Gastrocnemius medialis (tissue), 4 donors: Measurements from ENCODE around the gene BHLHE41. TPM values are rescaled to one million over a fixed set of nuclear protein-coding genes. Genes with fewer than 3 reads are reported as not detected.

Experiments
- ATAC-seq, 2 donors: fragments of 150-250 bp; one replicate each; pipeline ENCODE4 v1.9.1; 2016
- DNase-seq, 2 donors: peaks; one replicate each; pipeline ENCODE4 v3.0.0-alpha.2; 2019
- H3K27ac ChIP-seq, 4 donors: fragments of 200-600 bp; sonication (generic); 1 replicate in 1 of 4; 2 replicates in 3 of 4; pipeline ENCODE4 v1.5.1; 2016 to 2018; ENCODE audit warnings: mild to moderate bottlenecking in 2 of 4, moderate library complexity in 1 of 4
- H3K27me3 ChIP-seq, 3 donors: fragments of 200-600 bp; sonication (generic) in 2 of 3; 1 replicate in 1 of 3; 2 replicates in 2 of 3; pipeline versions ENCODE4 v1.5.1 to v1.6.0; 2016 to 2019; ENCODE audit warnings: mild to moderate bottlenecking in 1 of 3, moderate library complexity in 1 of 3
- H3K36me3 ChIP-seq, 2 donors: fragments of 200-600 bp; sonication (generic) in 1 of 2; one replicate each; pipeline ENCODE4 v1.5.1; 2017 to 2018
- H3K4me1 ChIP-seq, 2 donors: fragments of 200-600 bp; sonication (generic) in 1 of 2; one replicate each; pipeline ENCODE4 v1.5.1; 2016 to 2017; ENCODE audit warnings: mild to moderate bottlenecking in 2 of 2
- H3K4me3 ChIP-seq, 4 donors: fragments of 200-600 bp; sonication (generic) in 3 of 4; 1 replicate in 1 of 4; 2 replicates in 3 of 4; pipeline ENCODE4 v1.5.1; 2016 to 2019; ENCODE audit warnings: mild to moderate bottlenecking in 2 of 4
- H3K9me3 ChIP-seq, 3 donors: fragments of 200-600 bp; sonication (generic) in 2 of 3; 1 replicate in 1 of 3; 2 replicates in 2 of 3; pipeline ENCODE4 v1.5.1; 2016 to 2019
- POLR2A ChIP-seq, 2 donors: fragments of 450-650 bp; IDR thresholded peaks; one replicate each; pipeline ENCODE4 v1.6.1; 2017; ENCODE audit warnings: antibody characterized with exemption in 2 of 2, mild to moderate bottlenecking in 2 of 2, moderate library complexity in 2 of 2
- in situ Hi-C, 4 donors: fragments of 200-750 bp; cut with MboI; loops; one replicate each; pipeline versions ENCODE4 v1.15.0 to v1.8.0; 2017; ENCODE audit warnings: low sequenced_read_pairs in 4 of 4
- intact Hi-C: fragments of 100-400 bp; cut with DNase I; formaldehyde crosslinking; loops from one replicate; pipeline ENCODE4 v1.15.1; 2023; ENCODE audit warnings: low total_unique reads
- total RNA-seq, 4 donors: library from RNA; depleted of rRNA; stranded (reverse); fragments of >200 nt; gene quantifications; one replicate each; pipeline versions ENCODE4 v1.1.0 to v1.2.3, GENCODE V29; 2016
- TF ChIP-seq, protein P1 (sequence below), 5 experiments: fragments of 450-650 bp in 3 of 5; fragments of 200-600 bp in 2 of 5; sonication (generic) in 2 of 5; IDR thresholded peaks in 4 of 5; conservative IDR thresholded peaks in 1 of 5; 1 replicate in 4 of 5; 2 replicates in 1 of 5; pipeline ENCODE4 v1.5.1; 2016 to 2019; ENCODE audit warnings: antibody characterized with exemption in 5 of 5, mild to moderate bottlenecking in 3 of 5, moderate library complexity in 3 of 5

BHLHE41 gene
- 10 to 100 TPM in 2 of 4 donors, 1 to 10 TPM in 2; 6.4 to 12.1 (median 9.5) TPM for total RNA-seq

DNA sequence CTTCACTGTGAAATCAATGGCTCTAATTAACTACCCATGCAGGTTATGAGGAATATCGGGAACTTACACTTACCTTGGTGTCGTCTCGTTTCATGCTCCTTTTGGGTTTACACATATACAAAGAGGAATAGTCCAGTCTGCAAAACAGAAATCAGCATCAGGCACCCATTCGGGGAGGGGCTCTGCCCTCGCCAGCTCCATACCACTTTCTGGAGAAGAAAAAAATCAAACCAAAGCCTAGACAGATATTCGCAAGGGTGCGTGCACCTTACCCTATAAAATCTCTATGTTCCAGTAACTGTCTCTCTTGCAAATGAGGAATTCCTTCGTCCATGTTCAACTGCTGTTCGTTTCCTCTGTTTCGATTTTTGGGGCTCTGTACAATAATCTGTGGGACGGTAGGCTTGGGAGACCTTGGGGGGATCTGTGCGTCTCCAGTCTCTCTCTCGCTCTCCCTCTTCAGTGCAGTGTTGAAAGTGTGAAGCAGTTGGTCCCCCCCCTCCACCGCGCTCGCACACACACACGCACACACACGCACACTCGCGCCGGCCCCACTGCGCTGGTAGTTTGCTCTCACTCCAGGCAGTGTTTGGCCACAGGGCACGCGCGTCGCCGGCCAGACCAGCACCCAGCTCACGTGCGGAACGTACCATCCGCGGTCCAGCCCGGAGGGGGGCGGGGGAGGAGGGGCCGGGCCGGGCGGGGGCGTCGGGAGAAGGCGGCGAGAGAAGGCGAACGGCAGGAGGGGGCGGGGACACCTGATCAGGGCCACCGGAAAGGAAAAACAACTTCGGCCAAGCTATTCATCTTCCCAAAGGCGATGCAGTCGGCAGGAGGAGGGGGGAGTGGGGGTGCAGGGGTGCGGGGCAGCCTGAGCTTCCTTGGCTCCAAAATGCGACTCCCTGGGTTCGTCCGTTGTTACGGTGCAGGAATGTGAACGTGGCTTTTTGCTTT lies at the start of gene BHLHE41:
BHLHE41 (minus strand) TSS at position 592 of the 954 bp plus-strand sequence; CDS start at position 334, 258 bp downstream.
- Histone ChIP-seq H3K4me3 (peak within 1 kb of the TSS; percentile 66 to 89 (median 72)), H3K36me3 (no peaks in the 10 kb centered on the region), H3K27ac (peak within 1 kb of the TSS; percentile 95 to 100 (median 97)), H3K9me3 (no peaks in the 10 kb centered on the region), H3K27me3 (no peaks in the 10 kb centered on the region), H3K4me1 (peaks cover 24 to 30% of the 10 kb centered on the region in 2 donors)
- in situ Hi-C loops, result no loop called here
- intact Hi-C loops, result loop anchor here (1.0 to 5.0 kb wide), 4 partner anchors 10 to 173 kb away; no protein-coding TSS in a partner anchor
- TF ChIP-seq, protein P1, sequence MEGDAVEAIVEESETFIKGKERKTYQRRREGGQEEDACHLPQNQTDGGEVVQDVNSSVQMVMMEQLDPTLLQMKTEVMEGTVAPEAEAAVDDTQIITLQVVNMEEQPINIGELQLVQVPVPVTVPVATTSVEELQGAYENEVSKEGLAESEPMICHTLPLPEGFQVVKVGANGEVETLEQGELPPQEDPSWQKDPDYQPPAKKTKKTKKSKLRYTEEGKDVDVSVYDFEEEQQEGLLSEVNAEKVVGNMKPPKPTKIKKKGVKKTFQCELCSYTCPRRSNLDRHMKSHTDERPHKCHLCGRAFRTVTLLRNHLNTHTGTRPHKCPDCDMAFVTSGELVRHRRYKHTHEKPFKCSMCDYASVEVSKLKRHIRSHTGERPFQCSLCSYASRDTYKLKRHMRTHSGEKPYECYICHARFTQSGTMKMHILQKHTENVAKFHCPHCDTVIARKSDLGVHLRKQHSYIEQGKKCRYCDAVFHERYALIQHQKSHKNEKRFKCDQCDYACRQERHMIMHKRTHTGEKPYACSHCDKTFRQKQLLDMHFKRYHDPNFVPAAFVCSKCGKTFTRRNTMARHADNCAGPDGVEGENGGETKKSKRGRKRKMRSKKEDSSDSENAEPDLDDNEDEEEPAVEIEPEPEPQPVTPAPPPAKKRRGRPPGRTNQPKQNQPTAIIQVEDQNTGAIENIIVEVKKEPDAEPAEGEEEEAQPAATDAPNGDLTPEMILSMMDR (IDR thresholded peaks at IDR 0.05 in 4 of 5, conservative IDR thresholded peaks at IDR 0.05 in 1 of 5), result no peak
- peak; percentile 92 for TF ChIP-seq POLR2A (IDR thresholded peaks at IDR 0.05)
- ATAC-seq, result peak; percentile 23 to 28
- DNase-seq, result peak; percentile 77 to 91

DNA sequence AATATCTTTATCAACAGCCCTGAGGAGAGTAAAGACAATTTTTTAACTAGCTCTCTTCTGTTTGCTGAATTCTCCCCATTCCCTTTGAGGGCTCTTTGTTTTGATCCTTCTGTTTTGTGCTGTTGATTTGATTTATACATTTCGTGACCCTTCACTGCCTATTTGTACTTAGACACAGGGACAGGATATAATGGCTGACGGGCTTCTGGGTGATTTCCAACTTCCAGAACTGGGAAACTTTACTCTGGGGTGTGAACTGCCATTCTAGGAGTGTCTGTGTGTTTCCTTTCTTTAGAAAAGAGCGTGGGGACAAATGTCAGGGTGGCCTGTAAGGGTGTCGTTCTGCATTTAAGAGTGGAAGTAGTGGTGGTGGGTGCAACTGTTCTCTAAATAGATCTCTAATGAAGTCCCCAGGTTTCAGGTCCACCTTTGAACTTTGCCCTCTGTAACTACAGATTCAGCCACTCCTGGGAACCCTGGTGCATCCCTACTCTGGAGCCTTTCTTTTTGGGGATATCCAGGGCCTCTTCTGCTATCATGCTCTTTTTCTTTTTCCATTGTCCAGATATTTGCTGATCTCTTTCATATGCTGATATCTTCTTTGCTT lies 48.2 kb upstream of the BHLHE41 start:
- Histone ChIP-seq H3K27me3 (no peaks in the 10 kb centered on the region), H3K27ac (no peak overlapping the region), H3K4me1 (no peaks in the 10 kb centered on the region), H3K36me3 (no peaks in the 10 kb centered on the region), H3K4me3 (no peak overlapping the region), H3K9me3 (no peaks in the 10 kb centered on the region)
- no peak for ATAC-seq
- intact Hi-C loops, result no loop called here
- in situ Hi-C loops, result no loop called here
- DNase-seq, result no peak
- TF ChIP-seq POLR2A (IDR thresholded peaks at IDR 0.05), result no peak
- TF ChIP-seq, protein P1 (IDR thresholded peaks at IDR 0.05 in 4 of 5, conservative IDR thresholded peaks at IDR 0.05 in 1 of 5), result no peak

DNA sequence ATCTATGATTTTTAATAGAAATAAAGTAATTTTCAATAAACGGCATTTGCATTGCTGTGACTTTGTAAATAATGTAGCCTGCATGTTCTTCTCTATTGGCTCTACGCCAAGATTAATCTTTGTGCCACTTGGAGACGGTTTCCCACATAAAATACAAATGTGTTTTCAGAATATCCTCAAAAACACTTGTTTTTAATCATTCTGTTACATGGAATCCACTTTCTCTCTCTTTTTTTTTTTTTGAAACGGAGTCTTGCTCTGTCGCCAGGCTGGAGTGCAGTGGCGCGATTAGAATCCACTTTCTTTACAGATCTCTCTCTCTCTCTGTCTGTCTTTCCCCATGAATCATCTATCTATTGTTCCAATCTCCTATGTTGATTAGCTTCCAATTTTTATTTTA lies 47.7 kb upstream of the BHLHE41 start:
- Histone ChIP-seq H3K27ac (no peak overlapping the region), H3K4me1 (no peaks in the 10 kb centered on the region), H3K36me3 (no peaks in the 10 kb centered on the region), H3K9me3 (no peaks in the 10 kb centered on the region), H3K27me3 (no peaks in the 10 kb centered on the region), H3K4me3 (no peak overlapping the region)
- in situ Hi-C loops, result no loop called here
- intact Hi-C loops, result no loop called here
- TF ChIP-seq POLR2A (IDR thresholded peaks at IDR 0.05), result no peak
- TF ChIP-seq, protein P1 (IDR thresholded peaks at IDR 0.05 in 4 of 5, conservative IDR thresholded peaks at IDR 0.05 in 1 of 5), result no peak
- DNase-seq (no peak), ATAC-seq (no peak)

DNA sequence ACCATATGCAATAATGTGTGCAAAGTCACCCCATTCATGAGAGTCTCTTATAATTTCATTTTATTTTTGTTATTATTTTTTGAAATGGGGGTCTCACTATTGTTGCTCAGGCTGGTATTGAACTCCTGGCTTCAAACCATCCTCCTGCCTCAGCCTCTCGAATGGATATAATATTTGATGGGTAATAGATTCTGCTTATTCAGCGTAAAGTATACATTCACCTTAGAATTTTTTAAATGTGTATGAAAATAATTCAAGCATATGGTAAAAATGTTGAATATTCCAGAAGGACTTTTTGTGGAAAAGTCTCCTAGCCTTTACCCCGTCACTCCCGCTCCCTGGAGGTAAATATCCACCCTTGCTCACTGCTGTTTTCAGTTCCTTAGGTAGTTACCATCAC lies 47.2 kb upstream of the BHLHE41 start:
- Histone ChIP-seq H3K27me3 (no peaks in the 10 kb centered on the region), H3K4me3 (no peak overlapping the region), H3K36me3 (no peaks in the 10 kb centered on the region), H3K27ac (no peak overlapping the region), H3K4me1 (no peaks in the 10 kb centered on the region), H3K9me3 (no peaks in the 10 kb centered on the region)
- TF ChIP-seq, protein P1 (IDR thresholded peaks at IDR 0.05 in 4 of 5, conservative IDR thresholded peaks at IDR 0.05 in 1 of 5), result no peak
- TF ChIP-seq POLR2A (IDR thresholded peaks at IDR 0.05), result no peak
- ATAC-seq (no peak), DNase-seq (no peak)
- intact Hi-C loops (no loop called here), in situ Hi-C loops (no loop called here)
